OCI-LY3 (cell line): ENCODE results near the gene APAF1.
"Not testable (repeated sequence)": the region's sequence is repeated elsewhere in the genome, so short reads cannot be mapped to it uniquely, and the experiment has no call there.

Source experiments
- H2AFZ ChIP-seq: fragments of 200-600, 300-600 bp; shearing (Covaris generic); 2 replicates; pipeline ENCODE4 v1.6.0; 2014; ENCODE audit warnings: antibody characterized with exemption, low read depth, low read length
- H3K27ac ChIP-seq: fragments of 200-600, 300-600 bp; sonication (generic); 2 replicates; pipeline ENCODE4 v1.5.1; 2014; ENCODE audit warnings: mild to moderate bottlenecking, low read length, moderate library complexity, mixed read lengths
- H3K27me3 ChIP-seq: fragments of 200-600, 300-600 bp; sonication (generic); 2 replicates; pipeline ENCODE4 v1.6.1; 2014; ENCODE audit warnings: low read depth, low read length, mixed read lengths
- H3K36me3 ChIP-seq: fragments of 200-600, 300-600 bp; sonication (generic); replicated peaks from 2 replicates; pipeline ENCODE3; 2014; ENCODE audit warnings: low read depth, low read length, mixed read lengths
- H3K4me1 ChIP-seq: fragments of 300-600, 200-600 bp; sonication (generic); 2 replicates; pipeline ENCODE4 v1.6.1; 2014; ENCODE audit warnings: low read length, mixed read lengths
- H3K4me2 ChIP-seq: fragments of 200-600, 300-600 bp; sonication (generic); 2 replicates; pipeline ENCODE4 v1.6.1; 2014; ENCODE audit warnings: low read length, mixed read lengths
- H3K4me3 ChIP-seq: fragments of 300-600, 200-600 bp; sonication (generic); 2 replicates; pipeline ENCODE4 v1.5.1; 2014; ENCODE audit warnings: antibody characterized with exemption, mild to moderate bottlenecking, low read length, moderate library complexity
- H3K79me2 ChIP-seq: fragments of 300-600, 200-600 bp; shearing (Covaris generic); 2 replicates; pipeline ENCODE4 v1.6.1; 2014; ENCODE audit warnings: mild to moderate bottlenecking, low read length, mixed read lengths
- H3K9ac ChIP-seq: fragments of 300-600, 200-600 bp; shearing (Covaris generic); 2 replicates; pipeline ENCODE4 v1.6.0; 2014; ENCODE audit warnings: mild to moderate bottlenecking, low read length, moderate library complexity
- H3K9me3 ChIP-seq: fragments of 200-600, 300-600 bp; shearing (Covaris generic); 2 replicates; pipeline ENCODE4 v1.6.1; 2014; ENCODE audit warnings: low read length, mixed read lengths; ENCODE audit not compliant: insufficient read depth
- H4K20me1 ChIP-seq: fragments of 200-600, 300-600 bp; sonication (generic); 2 replicates; pipeline ENCODE4 v1.6.1; 2016; ENCODE audit warnings: low read length, mixed read lengths; ENCODE audit not compliant: insufficient read depth
- EZH2phosphoT487 ChIP-seq: fragments of 200-600 bp; shearing (Covaris generic); IDR thresholded peaks from 2 replicates; pipeline ENCODE4 v1.6.1; 2018; ENCODE audit warnings: antibody characterized with exemption, mixed run types, low read depth
- TF ChIP-seq, protein P1 (sequence below): fragments of 200-600, 300-600 bp; sonication (generic); IDR thresholded peaks from 2 replicates; pipeline ENCODE4 v1.5.1; 2014; ENCODE audit warnings: antibody characterized with exemption, low read length, low read depth

The APAF1 gene

DNA sequence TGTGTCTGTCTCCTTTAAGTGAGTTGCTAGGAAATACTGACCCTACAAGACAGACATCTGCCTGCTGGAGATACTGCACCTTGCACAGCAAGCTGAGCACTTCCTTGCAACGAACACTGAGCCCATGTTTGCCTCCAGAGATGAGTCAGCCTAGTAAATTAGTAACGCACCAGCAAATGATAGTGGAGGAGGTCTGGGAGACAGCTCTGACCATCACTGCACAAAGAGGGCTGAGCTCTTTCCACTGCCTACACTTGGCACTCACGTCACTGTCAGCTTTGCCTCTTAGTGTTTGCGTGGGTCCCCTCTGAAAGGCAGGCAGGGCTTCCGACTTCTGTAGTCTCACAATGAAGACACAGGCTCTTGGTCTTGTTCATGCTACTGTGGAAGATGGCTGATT, 109.0 kb downstream of the APAF1 start:
- Histone ChIP-seq H3K27me3 (no peaks in the 10 kb centered on the region), H2AFZ (peak overlapping the region; percentile 82), H3K27ac (peak overlapping the region; percentile 26; the same call in 1 of the 2 replicates), H3K79me2 (no peaks in the 10 kb centered on the region), H3K36me3 (no peaks in the 10 kb centered on the region), H4K20me1 (no peaks in the 10 kb centered on the region), H3K9ac (peak overlapping the region; percentile 18; the same call in 1 of the 2 replicates), H3K4me2 (peak overlapping the region; percentile 75), H3K4me3 (peak overlapping the region; percentile 55), H3K4me1 (peaks cover 20% of the 10 kb centered on the region), H3K9me3 (no peaks in the 10 kb centered on the region)
- TF ChIP-seq, protein P1, sequence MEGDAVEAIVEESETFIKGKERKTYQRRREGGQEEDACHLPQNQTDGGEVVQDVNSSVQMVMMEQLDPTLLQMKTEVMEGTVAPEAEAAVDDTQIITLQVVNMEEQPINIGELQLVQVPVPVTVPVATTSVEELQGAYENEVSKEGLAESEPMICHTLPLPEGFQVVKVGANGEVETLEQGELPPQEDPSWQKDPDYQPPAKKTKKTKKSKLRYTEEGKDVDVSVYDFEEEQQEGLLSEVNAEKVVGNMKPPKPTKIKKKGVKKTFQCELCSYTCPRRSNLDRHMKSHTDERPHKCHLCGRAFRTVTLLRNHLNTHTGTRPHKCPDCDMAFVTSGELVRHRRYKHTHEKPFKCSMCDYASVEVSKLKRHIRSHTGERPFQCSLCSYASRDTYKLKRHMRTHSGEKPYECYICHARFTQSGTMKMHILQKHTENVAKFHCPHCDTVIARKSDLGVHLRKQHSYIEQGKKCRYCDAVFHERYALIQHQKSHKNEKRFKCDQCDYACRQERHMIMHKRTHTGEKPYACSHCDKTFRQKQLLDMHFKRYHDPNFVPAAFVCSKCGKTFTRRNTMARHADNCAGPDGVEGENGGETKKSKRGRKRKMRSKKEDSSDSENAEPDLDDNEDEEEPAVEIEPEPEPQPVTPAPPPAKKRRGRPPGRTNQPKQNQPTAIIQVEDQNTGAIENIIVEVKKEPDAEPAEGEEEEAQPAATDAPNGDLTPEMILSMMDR = no peak
- TF ChIP-seq EZH2phosphoT487 = no peak

- H3K36me3 ChIP-seq, H3K9me3 ChIP-seq, H3K27ac ChIP-seq, H3K4me2 ChIP-seq, H3K79me2 ChIP-seq, H3K9ac ChIP-seq, H3K4me3 ChIP-seq, H2AFZ ChIP-seq, H3K27me3 ChIP-seq, H4K20me1 ChIP-seq: not testable (repeated sequence)
- H3K4me1 ChIP-seq = peaks cover 20% of the 10 kb centered on the region
Observed at GRCh38 chr12:98755855-98756254, 110.8 kb downstream of the APAF1 start.

DNA sequence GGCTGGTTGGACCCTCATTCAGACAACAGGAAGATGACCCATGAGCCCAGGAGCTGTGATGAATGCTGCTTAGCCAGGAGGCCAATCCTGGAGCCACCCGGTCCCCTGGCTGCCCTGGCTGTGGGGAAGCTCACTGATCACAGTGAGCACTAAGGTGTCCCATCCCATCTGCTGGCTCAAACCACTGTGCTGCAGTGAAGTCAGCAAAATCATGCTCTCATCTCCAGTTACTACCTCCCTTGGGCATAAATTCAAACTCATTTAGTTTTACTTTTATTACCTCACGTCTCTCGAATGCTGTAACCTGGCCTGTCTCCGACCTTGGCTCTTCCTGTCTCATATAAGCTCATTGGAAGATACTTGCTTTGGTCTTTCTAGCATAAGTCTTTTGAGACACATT, 112.4 kb downstream of the APAF1 start:
- Histone ChIP-seq H3K79me2 (no peaks in the 10 kb centered on the region), H3K27ac (no peak overlapping the region), H3K36me3 (no peaks in the 10 kb centered on the region), H3K27me3 (0 out of 2 replicates have a peak, but pooled peaks cover 6% of the 10 kb centered on the region), H2AFZ (no peak overlapping the region), H3K4me3 (no peak overlapping the region), H3K9ac (no peak overlapping the region), H4K20me1 (no peaks in the 10 kb centered on the region), H3K9me3 (no peaks in the 10 kb centered on the region), H3K4me2 (no peak overlapping the region), H3K4me1 (peaks cover 20% of the 10 kb centered on the region)
- no peak for TF ChIP-seq EZH2phosphoT487
- TF ChIP-seq, protein P1 = no peak

DNA sequence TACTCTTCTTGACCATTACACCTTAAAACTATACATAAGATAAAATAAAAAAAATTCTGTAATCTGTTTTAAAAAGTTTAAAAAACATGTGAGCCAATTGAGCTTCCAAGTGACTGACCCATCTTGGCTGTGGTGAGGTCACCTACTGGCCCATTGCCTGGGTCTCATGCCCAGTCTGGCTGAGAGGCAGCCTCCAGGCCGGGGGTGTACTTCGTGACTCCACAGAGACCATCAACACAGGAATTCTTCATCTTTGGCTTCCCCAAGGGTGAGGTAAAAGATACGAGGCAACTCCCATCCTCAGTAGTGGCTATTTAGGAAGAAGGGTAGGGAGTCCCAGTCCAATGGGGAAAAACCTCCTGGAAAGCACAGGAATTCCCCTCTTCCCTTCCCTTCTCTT, 113.2 kb downstream of the APAF1 start:
- Histone ChIP-seq H3K4me2 (no peak overlapping the region), H3K4me1 (peaks cover 17% of the 10 kb centered on the region), H2AFZ (no peak overlapping the region), H3K79me2 (no peaks in the 10 kb centered on the region), H3K9me3 (no peaks in the 10 kb centered on the region), H3K9ac (no peak overlapping the region), H4K20me1 (no peaks in the 10 kb centered on the region), H3K27ac (no peak overlapping the region), H3K27me3 (0 out of 2 replicates have a peak, but pooled peaks cover 6% of the 10 kb centered on the region), H3K36me3 (no peaks in the 10 kb centered on the region), H3K4me3 (no peak overlapping the region)
- TF ChIP-seq, protein P1 = no peak

DNA sequence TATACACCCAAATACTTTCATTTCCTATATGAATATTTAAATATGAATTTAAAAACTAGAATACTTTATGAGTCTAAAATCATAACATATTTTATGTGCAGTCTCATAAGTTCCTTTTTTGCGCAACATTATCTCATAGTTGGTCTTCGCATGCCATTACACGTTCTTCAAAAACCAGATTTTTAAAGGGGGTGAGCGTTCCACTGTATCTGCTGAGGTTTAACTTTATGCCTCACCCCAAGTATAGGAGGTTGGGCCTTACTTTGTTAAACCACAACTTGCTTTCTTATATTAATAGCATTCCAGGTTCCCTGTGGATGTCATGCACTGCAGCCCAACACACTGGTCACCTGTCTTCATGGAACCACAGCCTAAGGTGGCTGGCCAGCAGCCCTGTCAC, 118.6 kb downstream of the APAF1 start:
- TF ChIP-seq, protein P1 = no peak
- no peak for TF ChIP-seq EZH2phosphoT487
- Histone ChIP-seq H3K36me3 (no peaks in the 10 kb centered on the region), H3K4me3 (no peak overlapping the region), H3K9ac (no peak overlapping the region), H4K20me1 (no peaks in the 10 kb centered on the region), H3K79me2 (no peaks in the 10 kb centered on the region), H3K27ac (no peak overlapping the region), H3K27me3 (0 out of 2 replicates have a peak, but pooled peaks cover 6% of the 10 kb centered on the region), H3K4me2 (no peak overlapping the region), H2AFZ (no peak overlapping the region), H3K4me1 (no peaks in the 10 kb centered on the region), H3K9me3 (no peaks in the 10 kb centered on the region)
